Lower leg skin (tissue), 3 donors: ENCODE data around the gene RIMKLA.

Experiments
- CTCF ChIP-seq, 3 donors: fragments of 450-650 bp; IDR thresholded peaks; one replicate each; pipeline ENCODE4 v1.5.1; 2016; ENCODE audit warnings: antibody characterized with exemption in 3 of 3, mild to moderate bottlenecking in 3 of 3, moderate library complexity in 2 of 3
- POLR2A ChIP-seq, 2 donors: fragments of 450-650 bp; IDR thresholded peaks; one replicate each; pipeline ENCODE4 v1.6.1; 2016 to 2017; ENCODE audit warnings: antibody characterized with exemption in 2 of 2, mild to moderate bottlenecking in 1 of 2, moderate library complexity in 1 of 2

GRCh38 chr1:42422737-42423136, 42.1 kb downstream of the RIMKLA start:
- TF ChIP-seq CTCF (IDR thresholded peaks at IDR 0.05) (no peak), POLR2A (IDR thresholded peaks at IDR 0.05) (no peak)
